ENCODE measurements around the gene TRUB2.

TRUB2 gene

GRCh38 chr9:128260340-128260739 lies 61.9 kb downstream of the TRUB2 start:
- no peak for DNase-seq

GRCh38 chr9:128259156-128259555 lies 63.1 kb downstream of the TRUB2 start:
- no peak for DNase-seq

- DNase-seq = no peak
Measured at GRCh38 chr9:128258326-128258725, 63.9 kb downstream of the TRUB2 start.

GRCh38 chr9:128257907-128258306 lies 64.3 kb downstream of the TRUB2 start:
- DNase-seq = no peak

GRCh38 chr9:128257086-128257825 lies 65.0 kb downstream of the TRUB2 start:
- DNase-seq = no peak

Data from activated gamma-delta T cell treated with Interleukin-2 at 50 U/mL for 16 hours (primary cell).